Mammary epithelial cell (primary cell): ENCODE results near the gene GPC6.

Experiments
- CTCF ChIP-seq, 2 donors: IDR thresholded peaks in 1 of 2; conservative IDR thresholded peaks in 1 of 2; 2 replicates each; pipeline ENCODE4 v1.5.1; 2011 to 2012; ENCODE audit warnings: inconsistent platforms in 2 of 2, low read length in 2 of 2, mild to moderate bottlenecking in 2 of 2, control low read depth in 1 of 2, low read depth in 1 of 2; ENCODE audit not compliant: insufficient read depth in 1 of 2; ENCODE audit errors: extremely low read depth in 1 of 2
- EZH2 ChIP-seq: IDR thresholded peaks from 2 replicates; pipeline ENCODE4 v1.6.1; 2012; ENCODE audit warnings: low read length, inconsistent platforms, borderline replicate concordance

DNA sequence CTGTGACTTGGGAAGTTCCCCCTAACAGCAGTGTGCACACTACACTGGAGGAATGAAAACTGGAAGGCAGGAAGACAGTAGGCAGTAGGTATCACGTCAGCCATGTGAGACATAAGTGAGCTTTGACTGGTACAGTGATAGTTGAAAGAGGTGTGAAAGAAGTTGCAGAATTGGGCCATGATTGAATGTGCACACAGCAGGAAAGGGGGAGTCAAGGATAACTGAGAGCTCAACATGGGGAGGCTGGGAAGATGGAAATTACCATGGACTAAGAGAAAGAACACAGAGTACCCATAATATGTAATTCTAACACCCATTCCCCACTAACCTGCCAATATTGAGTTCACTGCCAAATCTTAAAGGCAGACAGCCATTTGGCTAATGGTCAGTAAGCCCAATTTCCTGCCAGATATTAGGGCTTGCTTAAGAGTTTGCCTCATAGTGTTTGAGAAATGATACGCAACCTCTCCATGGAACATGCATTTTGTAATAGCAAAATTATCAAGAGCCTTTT, 931.2 kb downstream of the GPC6 start:
- no peak for TF ChIP-seq CTCF (conservative IDR thresholded peaks at IDR 0.05 in 1 of 2, IDR thresholded peaks at IDR 0.05 in 1 of 2; ENCODE audit: extremely low read depth in 1 of 2, insufficient read depth in 1 of 2, low read depth in 1 of 2, low read length in 2 of 2)
- no peak for TF ChIP-seq EZH2
